ENCODE data around the gene NPHS1. TPM values are rescaled to one million over a fixed set of nuclear protein-coding genes. Genes with fewer than 3 reads are reported as not detected.

NPHS1 gene
- polyA plus RNA-seq, 3 donors: not detected

DNA sequence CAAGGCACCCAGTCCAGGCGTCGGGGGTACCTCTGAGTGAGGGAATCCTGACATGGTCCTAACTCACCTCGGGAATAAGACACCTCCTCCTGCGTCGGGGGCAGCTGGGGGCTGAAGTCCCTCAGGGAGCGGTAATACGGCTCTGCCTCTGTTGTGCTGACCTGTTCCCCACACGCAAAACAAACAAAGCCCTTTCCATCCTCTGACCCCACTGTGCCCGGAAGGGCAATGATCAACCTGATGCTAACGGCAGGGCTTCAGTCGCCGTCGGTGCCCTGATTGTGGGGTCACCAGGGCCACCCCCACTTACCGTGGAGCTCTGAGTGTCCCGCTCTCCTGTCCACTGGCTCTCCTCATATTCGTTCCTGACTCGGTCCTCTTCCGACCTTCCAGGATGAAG is 21.3 kb downstream of the NPHS1 start:
- H3K27ac ChIP-seq (ENCODE audit: low read depth in 1 of 2, low read length in 2 of 2): no peak overlapping the region
- TF ChIP-seq, protein P1, sequence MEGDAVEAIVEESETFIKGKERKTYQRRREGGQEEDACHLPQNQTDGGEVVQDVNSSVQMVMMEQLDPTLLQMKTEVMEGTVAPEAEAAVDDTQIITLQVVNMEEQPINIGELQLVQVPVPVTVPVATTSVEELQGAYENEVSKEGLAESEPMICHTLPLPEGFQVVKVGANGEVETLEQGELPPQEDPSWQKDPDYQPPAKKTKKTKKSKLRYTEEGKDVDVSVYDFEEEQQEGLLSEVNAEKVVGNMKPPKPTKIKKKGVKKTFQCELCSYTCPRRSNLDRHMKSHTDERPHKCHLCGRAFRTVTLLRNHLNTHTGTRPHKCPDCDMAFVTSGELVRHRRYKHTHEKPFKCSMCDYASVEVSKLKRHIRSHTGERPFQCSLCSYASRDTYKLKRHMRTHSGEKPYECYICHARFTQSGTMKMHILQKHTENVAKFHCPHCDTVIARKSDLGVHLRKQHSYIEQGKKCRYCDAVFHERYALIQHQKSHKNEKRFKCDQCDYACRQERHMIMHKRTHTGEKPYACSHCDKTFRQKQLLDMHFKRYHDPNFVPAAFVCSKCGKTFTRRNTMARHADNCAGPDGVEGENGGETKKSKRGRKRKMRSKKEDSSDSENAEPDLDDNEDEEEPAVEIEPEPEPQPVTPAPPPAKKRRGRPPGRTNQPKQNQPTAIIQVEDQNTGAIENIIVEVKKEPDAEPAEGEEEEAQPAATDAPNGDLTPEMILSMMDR (IDR thresholded peaks at IDR 0.05): no peak
- peaks cover 2 to 22% (median 13%) of the 10 kb centered on the region in 3 donors for H3K27me3 Mint-ChIP-seq (ENCODE audit: low read depth in 3 of 3)
- no peak overlapping the region for H2AFZ ChIP-seq (ENCODE audit: insufficient read depth, low read depth, low read length, poor library complexity, severe bottlenecking)
- H3K9me3 ChIP-seq (replicated peaks in 1 of 2; ENCODE audit: control insufficient read depth in 1 of 2, insufficient read depth in 1 of 2, low read length in 2 of 2): no peaks in the 10 kb centered on the region
- peak overlapping the region in 1 of 7 donors; percentile 20 for H3K27ac Mint-ChIP-seq
- intact Hi-C loops (cut with micrococcal nuclease): no loop called here
- no peaks in the 10 kb centered on the region for H3K36me3 Mint-ChIP-seq
- no peak overlapping the region for H3K4me3 ChIP-seq (replicated peaks in 1 of 3; ENCODE audit: low read depth in 2 of 3, low read length in 3 of 3)
- WGBS (ENCODE audit: insufficient coverage): 84% methylated on average over 11 of the region's 18 CpGs
- no peak for DNase-seq
- no peaks in the 10 kb centered on the region for H4K20me1 ChIP-seq (ENCODE audit: insufficient read depth, low read length)
- no peaks in the 10 kb centered on the region for H3K79me2 ChIP-seq (ENCODE audit: insufficient read depth, low read length)
- no peaks in the 10 kb centered on the region for H3K4me1 Mint-ChIP-seq
- H3K4me3 Mint-ChIP-seq: no peak overlapping the region
- no peaks in the 10 kb centered on the region for H3K9me3 Mint-ChIP-seq
- no peaks in the 10 kb centered on the region for H3K27me3 ChIP-seq (ENCODE audit: control insufficient read depth in 2 of 2, insufficient read depth in 2 of 2, low read length in 2 of 2)
- no peaks in the 10 kb centered on the region for H3K36me3 ChIP-seq (replicated peaks in 1 of 2; ENCODE audit: control insufficient read depth in 1 of 2, insufficient read depth in 2 of 2, low read length in 2 of 2)
- H3K4me1 ChIP-seq (ENCODE audit: control insufficient read depth in 1 of 2, insufficient read depth in 2 of 2, low read length in 2 of 2): no peaks in the 10 kb centered on the region
- no peak overlapping the region for H3K9ac ChIP-seq (ENCODE audit: insufficient read depth, low read length, poor library complexity, severe bottlenecking)
- H3K4me2 ChIP-seq (replicated peaks; ENCODE audit: extremely low read depth, low read length, poor library complexity, severe bottlenecking): no peak overlapping the region

DNA sequence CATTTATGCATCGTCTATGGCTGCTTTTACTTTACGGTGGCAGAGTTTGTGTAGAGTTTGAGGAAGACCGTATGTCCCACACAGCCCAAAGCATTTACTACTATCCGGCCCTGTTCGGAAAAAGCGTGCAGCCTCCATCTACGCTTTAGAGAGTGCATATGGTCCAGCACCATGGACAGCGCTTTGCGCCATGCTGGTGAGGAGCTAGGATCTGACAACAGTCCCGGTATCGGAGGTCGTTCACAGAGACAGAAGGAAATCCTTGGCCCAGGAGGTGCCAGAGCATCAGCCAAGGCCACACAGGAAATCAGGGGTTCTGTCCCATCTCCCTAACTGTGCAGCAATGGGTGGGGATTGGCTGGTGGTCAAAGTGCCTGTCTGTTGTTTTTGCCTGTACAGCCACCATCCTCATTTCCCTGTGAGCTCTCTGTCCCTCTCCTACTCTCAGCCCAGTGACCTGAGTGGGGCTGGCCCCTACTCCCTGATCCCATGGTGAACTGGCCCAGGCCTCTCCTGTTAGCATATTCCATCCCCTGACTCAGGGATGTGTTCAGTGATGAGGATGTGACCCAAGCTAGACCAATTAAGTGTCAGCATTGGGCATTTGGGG is 23.5 kb downstream of the NPHS1 start:
- H3K27me3 ChIP-seq (ENCODE audit: control insufficient read depth in 2 of 2, insufficient read depth in 2 of 2, low read length in 2 of 2): no peaks in the 10 kb centered on the region
- Mint-ChIP-seq H3K9me3 (no peaks in the 10 kb centered on the region), H3K4me3 (peak overlapping the region in 1 of 2 donors; percentile 28), H3K36me3 (no peaks in the 10 kb centered on the region), H3K27me3 (ENCODE audit: low read depth in 3 of 3) (peaks cover 6 to 23% (median 11%) of the 10 kb centered on the region in 3 donors), H3K27ac (no peak overlapping the region), H3K4me1 (no peaks in the 10 kb centered on the region)
- no peak overlapping the region for H2AFZ ChIP-seq (ENCODE audit: insufficient read depth, low read depth, low read length, poor library complexity, severe bottlenecking)
- no peaks in the 10 kb centered on the region for H3K36me3 ChIP-seq (replicated peaks in 1 of 2; ENCODE audit: control insufficient read depth in 1 of 2, insufficient read depth in 2 of 2, low read length in 2 of 2)
- intact Hi-C loops (cut with micrococcal nuclease): no loop called here
- DNase-seq: no peak
- H3K9me3 ChIP-seq (replicated peaks in 1 of 2; ENCODE audit: control insufficient read depth in 1 of 2, insufficient read depth in 1 of 2, low read length in 2 of 2): no peaks in the 10 kb centered on the region
- no peak overlapping the region for H3K4me3 ChIP-seq (replicated peaks in 1 of 3; ENCODE audit: low read depth in 2 of 3, low read length in 3 of 3)
- TF ChIP-seq, protein P1 (IDR thresholded peaks at IDR 0.05): no peak
- no peak overlapping the region for H3K4me2 ChIP-seq (replicated peaks; ENCODE audit: extremely low read depth, low read length, poor library complexity, severe bottlenecking)
- WGBS (ENCODE audit: insufficient coverage): 0% methylated on average over 5 of the region's 12 CpGs
- no peaks in the 10 kb centered on the region for H3K79me2 ChIP-seq (ENCODE audit: insufficient read depth, low read length)
- no peaks in the 10 kb centered on the region for H3K4me1 ChIP-seq (ENCODE audit: control insufficient read depth in 1 of 2, insufficient read depth in 2 of 2, low read length in 2 of 2)
- no peak overlapping the region for H3K9ac ChIP-seq (ENCODE audit: insufficient read depth, low read length, poor library complexity, severe bottlenecking)
- H3K27ac ChIP-seq (ENCODE audit: low read depth in 1 of 2, low read length in 2 of 2): no peak overlapping the region
- H4K20me1 ChIP-seq (ENCODE audit: insufficient read depth, low read length): no peaks in the 10 kb centered on the region
